GM21526 (cell line): Measurements from ENCODE around the gene CPLX1.

Source experiments
- ATAC-seq: cut with Tn5 transposase; IDR thresholded peaks from one replicate; pipeline ENCODE4 v1.9.1; 2021; ENCODE audit warnings: moderate library complexity; ENCODE audit not compliant: unreplicated experiment, low FRiP score

The CPLX1 gene

GRCh38 chr4:856225-856901 is 30.4 kb upstream of the CPLX1 start:
- no peak for ATAC-seq

DNA sequence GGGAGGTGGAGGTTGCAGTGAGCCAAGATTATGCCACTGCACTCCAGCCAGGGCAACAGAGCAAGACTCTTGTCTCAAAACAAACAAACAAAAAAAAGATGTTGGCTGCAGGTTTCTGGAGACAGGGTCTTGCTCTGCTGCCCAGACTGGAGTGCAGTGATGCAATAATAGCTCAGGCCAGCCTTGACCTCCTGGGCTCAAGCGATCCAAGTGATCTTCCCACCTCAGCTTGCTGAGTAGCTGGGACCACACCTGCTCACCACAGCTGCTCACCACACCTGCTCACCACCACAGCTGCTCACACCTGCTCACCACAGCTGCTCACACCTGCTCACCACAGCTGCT is 29.9 kb upstream of the CPLX1 start:
- ATAC-seq = no peak

DNA sequence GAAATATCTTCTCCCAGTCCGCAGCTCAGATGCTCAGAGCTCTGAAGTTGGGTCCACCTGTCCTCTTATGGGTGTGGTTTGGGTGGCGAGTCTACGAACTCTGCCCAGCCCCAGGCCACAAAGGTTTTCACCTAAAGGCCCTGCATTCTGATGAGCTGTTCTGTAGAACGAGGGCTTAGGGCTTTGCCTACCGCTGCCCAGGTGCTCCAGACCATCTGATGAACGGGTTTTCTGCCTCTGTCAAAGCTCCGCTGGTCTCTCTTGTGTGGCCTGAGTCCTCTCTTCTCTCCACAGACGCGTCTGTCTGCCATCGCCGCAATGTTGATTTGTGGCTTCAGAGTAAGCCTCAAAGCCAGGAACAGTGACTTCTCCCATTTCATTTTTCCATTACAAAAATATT is 28.4 kb upstream of the CPLX1 start:
- ATAC-seq = no peak

GRCh38 chr4:853416-853781 is 27.5 kb upstream of the CPLX1 start:
- no peak for ATAC-seq

DNA sequence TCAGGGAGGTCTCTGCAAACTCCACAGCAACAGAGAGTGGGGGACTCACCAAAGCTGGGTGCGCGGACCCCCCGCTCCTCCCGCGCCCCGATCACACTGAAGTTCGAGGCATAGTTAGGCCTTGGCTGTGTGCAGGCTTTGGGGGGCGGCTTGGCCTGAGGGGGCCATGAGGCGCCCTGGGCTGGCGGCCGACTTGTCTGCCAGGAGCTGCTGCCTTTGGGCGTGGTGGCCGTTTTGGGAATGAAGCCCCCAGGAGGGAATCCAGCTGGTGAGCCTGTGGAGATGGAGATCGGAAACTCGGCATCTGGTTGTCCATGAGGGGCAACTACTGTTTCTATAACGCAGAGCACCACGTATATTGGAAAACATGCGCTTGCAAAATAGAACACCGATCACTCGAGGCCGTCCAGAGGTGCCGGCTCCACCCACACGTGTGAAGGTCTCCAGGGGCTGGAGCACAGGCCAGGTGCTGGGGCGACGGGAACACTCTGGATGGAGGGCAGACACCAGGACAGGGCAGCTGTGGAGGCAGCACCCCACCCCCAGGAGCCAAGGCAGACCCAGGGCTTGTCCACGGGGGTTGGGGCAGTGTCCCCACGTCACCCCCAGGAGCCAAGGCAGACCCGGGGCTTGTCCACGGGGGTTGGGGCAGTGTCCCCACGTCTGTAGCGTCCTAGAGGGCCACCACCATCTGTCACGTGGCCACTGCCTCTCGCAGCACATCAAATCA is 25.9 kb upstream of the CPLX1 start:
- no peak for ATAC-seq

DNA sequence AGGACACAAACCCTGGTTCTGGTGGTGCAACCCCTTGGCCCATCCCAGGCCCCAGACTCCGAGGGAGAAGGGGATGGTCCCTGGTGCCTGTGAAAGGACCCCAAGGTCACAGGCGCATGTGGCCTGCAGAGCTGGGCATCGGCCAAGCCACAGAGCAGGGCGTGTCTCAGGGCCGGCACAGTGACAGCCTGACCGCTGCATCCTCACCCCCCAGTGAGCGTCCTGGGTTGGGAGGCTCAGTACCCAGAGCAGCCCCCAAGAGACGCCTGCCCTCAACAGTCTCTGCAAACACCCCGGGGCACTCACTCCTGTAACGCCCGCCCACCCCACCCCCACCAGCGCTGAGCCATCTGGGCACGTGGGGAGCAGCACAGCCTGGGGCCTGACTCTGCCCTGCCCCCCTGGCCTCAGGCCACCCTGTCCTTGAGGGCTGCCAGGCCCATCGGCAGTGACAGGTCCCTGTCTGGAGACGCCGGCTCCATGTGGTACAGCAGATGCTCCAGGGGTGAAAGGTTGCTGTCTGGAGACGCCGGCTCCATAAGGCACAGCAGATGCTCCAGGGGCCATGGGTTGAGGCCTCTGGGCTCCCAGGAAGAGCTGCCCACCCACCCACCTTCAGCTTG is 24.5 kb upstream of the CPLX1 start:
- ATAC-seq = no peak

DNA sequence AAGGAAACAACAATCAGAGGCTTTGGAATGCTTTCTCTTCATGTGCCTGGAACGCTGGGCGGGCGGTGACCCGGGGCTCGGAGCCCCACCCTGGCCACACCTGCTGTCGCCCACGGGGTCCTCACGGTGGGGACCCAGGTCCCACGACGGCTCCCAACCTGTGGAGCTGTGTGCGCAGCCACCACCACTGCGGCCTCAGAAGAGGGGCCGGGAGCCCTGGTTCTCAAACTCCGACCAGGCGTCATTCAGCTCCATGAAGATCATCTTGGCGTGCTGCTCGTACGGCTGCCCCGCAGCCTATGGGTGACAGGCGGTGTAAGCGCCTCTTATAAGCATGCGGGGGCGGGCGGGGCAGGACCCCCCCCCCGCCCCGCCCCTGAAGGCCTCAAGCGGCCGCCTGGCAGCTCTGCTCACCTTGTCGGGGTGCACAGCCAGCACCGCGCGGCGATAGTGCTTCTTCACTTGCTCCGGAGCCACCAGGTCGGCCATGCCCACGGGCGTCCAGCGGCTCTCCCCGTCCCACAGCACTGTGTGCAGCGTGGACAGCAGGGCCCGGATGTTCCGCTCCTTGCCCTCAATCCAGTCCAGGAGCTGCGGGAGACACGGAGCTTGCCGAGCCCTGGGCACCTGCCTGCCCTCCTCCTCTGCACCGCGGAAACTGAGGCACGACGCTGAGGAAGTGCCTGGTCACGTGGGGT is 23.7 kb upstream of the CPLX1 start:
- ATAC-seq = no peak

- no peak for ATAC-seq
Observed at GRCh38 chr4:848803-849477, 23.0 kb upstream of the CPLX1 start.

GRCh38 chr4:848307-848691 is 22.4 kb upstream of the CPLX1 start:
- ATAC-seq = no peak

GRCh38 chr4:845836-846251 is 19.9 kb upstream of the CPLX1 start:
- no peak for ATAC-seq

- ATAC-seq = no peak
Observed at GRCh38 chr4:845233-845835, 19.4 kb upstream of the CPLX1 start.

GRCh38 chr4:844752-845232 is 18.9 kb upstream of the CPLX1 start:
- no peak for ATAC-seq

GRCh38 chr4:839675-840443 is 13.9 kb upstream of the CPLX1 start:
- no peak for ATAC-seq

DNA sequence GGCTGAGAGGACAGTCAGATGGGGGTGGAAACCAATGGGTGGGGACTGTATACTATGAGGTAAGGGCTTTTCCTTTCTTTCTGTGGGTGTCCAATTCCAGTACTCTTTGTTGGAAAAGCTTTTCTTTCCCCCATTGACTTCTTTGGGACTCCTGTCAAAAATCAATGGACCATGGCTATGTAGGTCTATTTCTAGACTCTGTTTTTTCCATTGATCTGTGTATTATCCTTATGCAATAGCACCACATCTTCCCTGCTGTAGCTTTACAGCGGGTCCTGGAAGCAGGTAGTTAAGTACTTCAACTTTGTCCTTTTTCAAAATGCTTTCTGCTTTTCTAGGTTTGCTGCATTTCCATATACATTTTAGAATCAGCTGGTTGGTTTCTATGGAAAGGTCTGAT is 11.8 kb upstream of the CPLX1 start:
- no peak for ATAC-seq

DNA sequence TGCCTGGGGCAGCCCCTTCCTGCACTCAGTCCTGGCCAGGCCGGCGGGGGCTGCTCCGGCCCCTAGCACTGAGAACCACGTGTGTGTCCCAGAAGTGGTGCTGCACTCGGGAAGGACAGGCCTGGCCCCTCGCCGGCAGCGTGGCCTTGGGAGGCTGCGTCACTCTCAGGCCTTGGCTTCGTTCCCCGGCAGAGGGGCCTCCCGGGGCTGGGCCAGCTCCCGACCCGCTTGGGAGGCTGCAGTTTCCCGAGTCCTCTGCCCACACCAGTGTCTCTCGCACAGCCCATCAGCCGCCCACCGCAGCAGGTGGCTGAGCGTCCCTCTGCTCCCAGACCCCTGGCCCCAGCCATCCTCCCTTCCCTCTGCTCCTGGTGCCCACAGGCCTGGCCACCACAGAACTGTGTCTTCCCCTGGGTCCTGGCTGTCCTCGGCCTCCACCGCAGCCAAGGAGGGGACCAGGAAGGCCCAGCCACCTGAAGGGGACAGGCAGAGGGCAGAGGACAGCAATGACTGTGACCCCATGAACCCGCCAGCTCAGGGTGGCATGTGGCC is 10.9 kb upstream of the CPLX1 start:
- no peak for ATAC-seq

DNA sequence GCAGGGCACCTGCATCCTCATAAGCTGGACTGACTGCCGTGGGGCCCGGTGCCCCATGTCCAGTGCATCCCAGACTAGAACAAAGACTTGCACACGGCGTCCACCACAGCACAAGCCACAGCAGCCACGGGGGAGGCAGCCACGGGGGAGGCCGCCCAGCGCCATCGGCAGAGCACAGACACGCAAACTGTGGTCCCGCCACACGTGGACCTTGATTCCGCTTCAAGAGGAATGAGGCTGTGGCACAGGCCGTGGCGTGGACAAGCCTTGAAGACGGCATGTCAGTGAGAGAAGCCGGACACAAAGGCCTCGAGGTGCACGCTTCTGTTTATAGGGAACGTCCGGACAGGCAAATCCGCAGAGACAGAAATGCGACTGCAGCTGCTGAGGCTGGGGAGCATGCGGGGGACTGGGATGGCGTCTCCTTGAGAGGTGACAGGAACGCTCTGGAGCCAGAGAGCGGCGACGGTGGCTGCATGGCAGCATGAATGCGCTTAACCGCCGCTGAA is 10.1 kb upstream of the CPLX1 start:
- ATAC-seq = no peak

- ATAC-seq = no peak
Observed at GRCh38 chr4:835148-836002, 9.4 kb upstream of the CPLX1 start.
